ENCODE results near the gene TRAF5.
"Not testable (repeated sequence)": the region's sequence is repeated elsewhere in the genome, so short reads cannot be mapped to it uniquely, and the experiment has no call there.

Gene TRAF5, protein sequence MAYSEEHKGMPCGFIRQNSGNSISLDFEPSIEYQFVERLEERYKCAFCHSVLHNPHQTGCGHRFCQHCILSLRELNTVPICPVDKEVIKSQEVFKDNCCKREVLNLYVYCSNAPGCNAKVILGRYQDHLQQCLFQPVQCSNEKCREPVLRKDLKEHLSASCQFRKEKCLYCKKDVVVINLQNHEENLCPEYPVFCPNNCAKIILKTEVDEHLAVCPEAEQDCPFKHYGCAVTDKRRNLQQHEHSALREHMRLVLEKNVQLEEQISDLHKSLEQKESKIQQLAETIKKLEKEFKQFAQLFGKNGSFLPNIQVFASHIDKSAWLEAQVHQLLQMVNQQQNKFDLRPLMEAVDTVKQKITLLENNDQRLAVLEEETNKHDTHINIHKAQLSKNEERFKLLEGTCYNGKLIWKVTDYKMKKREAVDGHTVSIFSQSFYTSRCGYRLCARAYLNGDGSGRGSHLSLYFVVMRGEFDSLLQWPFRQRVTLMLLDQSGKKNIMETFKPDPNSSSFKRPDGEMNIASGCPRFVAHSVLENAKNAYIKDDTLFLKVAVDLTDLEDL

DNA sequence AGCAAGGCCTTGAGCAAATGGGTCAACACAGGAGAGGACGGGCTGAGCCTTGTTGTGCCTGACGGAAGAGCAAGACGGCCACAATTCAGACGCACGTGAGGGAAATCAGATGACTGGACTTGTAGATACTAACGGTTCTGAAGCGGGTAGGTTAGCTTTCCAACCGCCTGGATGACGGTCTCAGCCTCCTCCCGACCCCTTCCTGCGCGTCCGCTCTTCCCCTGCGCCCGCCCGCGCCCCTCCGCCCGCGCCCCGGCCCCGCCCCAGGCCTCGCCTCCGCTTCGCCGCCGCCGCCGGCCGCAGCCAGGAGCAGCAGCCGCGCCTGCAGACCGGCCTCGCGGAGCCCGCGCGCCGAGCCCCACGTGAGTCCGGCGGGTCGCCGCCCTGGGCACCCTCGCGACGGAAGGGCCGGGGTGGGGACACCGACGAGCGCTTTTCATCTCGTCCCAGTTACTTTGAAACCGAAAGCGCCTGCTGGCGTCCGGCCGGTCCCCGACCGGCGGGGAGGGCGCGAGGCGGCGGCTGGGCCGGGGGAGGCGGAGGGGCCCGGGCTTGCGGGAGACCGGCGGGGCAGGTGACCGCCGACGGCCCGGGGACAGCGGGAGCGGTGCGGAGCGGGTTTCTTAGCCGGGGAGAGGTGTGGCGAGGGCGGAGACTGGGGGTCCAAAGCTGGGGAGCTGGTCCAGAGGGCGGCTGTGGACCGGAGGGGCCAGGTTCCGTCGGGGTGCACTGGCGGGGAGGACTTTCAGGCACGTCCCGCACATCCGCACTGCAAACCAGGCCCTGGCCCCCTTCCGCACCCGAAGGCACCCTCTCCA, at the start of gene TRAF5:
TSS of gene TRAF5 (plus strand) at position 306 of the 818 bp plus-strand sequence. CDS start 26,407 bp downstream, outside the sequence.
- peak in 10 of 58 donors; percentile 7 to 52 (median 26) for DNase-seq

DNA sequence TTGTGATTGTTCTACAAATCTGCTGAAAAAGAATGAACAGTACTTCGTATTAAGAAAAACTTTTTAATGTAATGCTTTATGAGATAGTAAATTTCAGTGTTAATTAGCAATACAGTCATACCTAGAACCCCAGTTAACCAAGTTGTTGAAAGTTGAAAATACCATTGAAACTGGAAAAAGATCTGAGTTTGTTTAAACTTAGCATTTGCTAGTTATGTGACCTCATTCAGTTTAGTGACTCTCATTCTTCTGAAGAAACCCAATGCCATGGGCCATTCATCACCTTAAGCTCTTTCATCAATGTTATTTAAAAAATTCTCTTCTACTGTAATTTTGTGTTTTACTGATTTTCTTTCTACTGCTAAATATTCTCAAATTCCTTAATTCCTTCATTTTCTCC, 47.3 kb upstream of the TRAF5 start:
- DNase-seq: no peak

DNA sequence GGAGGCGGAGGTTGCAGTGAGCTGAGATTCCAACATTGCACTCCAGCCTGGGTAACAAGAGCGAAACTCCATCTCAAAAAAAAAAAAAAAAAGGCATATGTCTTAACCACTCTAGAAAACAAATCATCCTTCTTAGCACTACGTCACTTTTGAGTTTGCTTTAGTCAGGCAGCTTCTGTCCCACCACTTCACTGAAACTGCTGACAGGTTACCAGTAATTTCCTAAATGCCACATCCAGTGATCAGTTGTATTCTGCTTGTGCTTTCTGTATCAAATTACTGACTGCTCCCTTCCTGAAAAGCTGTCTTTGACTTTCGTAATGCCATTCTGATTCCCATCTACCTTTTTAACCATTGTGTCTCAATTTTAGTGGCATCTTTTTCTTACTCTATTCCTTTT, 45.7 kb upstream of the TRAF5 start:
- DNase-seq: no peak

DNA sequence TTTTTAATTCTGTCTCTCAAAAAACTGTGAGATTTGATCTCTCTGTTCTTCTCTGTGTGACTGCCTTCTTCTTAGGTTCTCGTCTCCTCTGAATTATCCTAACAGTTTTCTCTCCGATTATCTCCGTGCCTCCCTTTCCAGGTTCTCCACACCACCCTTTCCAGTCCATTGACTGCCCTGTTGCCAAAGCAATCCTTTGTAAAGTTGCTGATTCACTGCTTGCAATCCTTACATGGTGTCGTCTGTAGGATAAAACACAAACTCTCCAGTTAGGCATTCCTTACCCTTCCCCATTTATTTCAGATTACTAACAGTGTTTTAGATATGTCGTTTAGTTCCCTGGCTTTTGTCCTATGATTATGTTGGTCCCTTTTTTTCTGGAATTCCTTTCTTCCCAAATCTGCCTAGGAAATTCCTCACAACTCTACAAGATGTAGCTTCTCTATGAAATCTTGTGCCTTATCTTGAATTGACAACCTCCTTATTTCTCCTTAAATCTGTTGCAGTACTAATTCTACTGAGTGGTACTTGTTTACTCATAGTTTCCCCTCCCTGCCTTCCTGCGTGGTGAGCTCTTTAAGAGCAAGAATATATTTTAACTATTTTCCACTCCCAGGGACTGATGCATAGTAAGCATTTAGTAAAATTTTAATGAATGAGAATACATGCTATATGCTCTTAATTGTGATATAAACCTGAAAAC, 45.2 kb upstream of the TRAF5 start:
- DNase-seq: no peak

DNA sequence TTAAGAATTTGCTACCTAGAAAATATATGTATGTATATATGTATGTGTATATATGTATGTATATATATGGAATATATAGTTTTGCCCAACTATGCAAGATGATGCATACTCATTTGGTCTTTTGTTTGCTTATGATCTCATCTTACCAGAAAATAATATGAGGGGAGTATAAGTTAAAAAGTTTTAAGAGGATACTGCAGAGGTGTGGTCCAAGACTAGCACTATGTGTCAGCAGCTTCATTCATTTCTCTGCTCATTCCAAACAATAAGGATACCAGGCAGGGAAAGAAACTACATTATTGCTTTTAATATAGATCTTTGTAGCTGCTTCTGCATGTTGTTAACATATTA, 44.6 kb upstream of the TRAF5 start:
- DNase-seq: no peak

DNA sequence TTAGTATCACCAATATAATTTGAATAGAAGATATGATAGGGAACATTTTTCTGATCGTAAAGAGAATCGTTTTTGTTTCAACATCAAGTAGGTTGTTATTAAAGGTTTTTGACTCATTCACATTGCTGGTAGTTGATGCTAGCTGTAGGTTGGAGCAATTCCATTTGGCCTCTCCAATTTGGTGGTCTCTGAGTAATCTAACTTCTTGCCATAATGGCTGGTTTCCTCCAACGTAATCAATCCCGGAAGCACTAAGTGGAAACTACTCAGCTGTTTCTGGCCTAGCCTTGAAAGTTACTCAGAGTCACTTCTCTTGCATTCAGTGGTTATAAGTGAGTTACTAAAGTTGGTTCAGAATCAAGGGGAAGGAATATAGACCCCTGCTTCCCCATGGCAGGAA, 41.4 kb upstream of the TRAF5 start:
- DNase-seq: no peak

DNA sequence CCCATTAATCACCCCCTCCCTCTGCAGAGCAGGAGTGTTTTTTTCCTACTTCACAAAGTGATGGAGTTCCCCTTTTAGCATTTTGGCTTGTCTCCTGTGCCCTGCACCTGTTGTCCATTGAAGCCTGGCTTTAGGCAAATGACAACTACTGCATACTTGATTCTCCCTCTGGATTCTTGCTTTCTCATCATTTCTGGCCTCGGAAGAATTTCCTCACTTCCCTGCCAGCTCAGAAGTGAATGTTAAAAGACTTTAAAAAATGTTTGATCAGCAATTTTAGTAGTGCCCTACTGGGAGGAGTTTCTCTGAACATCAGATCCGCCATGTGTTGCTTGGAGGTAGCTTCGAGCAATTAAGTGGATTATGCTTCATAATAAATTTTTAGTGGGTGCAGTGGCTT, 39.4 kb upstream of the TRAF5 start:
- no peak for DNase-seq

DNA sequence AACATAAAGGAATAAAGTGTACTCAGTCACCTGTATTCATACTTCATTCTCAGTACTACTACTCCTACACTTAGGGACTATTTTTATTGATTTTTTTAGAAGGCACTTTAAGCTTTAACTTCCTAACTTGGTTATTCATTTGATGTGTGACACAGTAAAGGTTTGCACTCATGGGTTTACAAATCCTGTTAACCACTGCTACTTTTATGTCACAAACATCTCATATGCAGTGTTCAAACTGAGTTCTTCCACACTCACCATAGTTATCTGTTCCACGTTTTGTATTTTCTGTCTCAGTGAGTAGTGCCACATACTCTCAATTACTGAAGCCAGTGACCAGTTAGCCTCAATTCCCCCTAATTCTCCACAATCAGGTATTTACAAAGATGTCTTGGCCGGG, 34.2 kb upstream of the TRAF5 start:
- DNase-seq: no peak

DNA sequence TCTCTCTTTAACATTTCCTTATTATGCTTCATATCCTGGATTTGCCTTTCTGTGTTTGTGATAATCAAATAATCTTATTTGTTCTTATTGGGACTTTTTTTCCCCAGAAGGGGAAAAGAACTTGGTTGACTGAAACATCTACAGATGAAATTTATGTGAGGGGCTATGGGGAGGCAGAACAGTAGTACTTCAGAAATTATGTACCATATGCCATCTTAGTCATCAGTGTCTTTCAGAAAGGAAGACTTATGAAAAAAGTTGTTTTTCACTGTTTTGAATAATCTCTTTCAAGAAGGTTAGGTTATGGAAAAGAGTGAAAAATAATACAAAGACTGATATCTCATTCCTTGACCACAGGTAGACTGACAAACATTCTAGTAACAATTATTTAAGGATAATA, 30.2 kb upstream of the TRAF5 start:
- no peak for DNase-seq

DNA sequence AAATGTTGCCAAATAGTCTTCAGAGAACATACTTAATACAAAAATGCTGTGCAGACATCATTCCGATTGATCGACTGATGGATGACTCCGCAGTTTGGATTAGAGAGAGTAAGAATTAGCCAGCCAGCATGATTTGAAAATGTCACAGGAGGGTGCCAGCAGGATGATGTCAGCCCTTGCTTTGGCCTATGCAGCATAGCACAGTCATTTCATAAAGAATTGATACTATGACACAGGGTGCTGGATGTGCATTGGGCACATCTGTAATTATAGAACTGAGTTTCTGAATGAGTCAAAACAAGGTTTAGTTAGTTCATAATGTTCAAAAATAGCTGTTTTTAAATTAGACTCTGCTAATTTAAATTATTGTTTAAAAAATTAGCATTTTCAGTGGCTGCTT, 21.6 kb upstream of the TRAF5 start:
- DNase-seq: peak in 1 of 58 donors; percentile 45

DNA sequence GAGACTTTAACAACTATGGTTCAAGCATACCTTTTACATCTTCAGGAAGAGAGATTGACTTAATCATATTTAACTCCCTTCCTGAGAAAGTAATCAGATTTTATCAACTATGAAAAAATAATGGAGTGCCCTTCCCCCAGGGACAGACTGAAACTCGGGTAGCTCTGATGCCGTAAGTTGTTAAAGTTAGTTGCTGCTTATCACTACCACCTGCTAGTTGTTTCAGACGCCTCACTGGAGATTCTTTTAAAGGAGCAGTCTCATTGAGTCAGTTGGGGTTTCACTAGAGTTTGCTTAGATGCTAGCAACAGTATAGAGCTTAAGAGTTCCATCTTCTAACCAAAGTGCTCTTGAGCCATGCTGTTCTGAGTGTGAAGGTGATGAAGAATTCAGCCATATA, 17.0 kb upstream of the TRAF5 start:
- DNase-seq: no peak

DNA sequence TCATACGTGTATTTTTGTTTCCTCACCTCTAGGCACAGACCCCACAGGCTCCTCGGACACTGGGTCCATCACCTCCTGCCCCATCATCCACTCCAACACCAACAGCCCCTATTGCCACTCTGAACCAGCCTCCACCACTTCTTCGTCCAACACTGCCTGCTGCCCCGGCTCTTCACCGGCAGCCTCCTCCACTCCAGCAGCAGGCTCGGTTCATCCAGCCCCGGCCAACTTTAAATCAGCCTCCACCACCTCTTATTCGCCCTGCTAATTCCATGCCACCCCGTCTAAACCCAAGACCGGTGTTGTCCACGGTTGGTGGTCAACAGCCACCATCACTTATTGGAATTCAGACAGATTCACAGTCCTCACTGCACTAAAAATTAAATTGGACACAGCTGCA, 13.2 kb upstream of the TRAF5 start:
- DNase-seq: no peak

DNA sequence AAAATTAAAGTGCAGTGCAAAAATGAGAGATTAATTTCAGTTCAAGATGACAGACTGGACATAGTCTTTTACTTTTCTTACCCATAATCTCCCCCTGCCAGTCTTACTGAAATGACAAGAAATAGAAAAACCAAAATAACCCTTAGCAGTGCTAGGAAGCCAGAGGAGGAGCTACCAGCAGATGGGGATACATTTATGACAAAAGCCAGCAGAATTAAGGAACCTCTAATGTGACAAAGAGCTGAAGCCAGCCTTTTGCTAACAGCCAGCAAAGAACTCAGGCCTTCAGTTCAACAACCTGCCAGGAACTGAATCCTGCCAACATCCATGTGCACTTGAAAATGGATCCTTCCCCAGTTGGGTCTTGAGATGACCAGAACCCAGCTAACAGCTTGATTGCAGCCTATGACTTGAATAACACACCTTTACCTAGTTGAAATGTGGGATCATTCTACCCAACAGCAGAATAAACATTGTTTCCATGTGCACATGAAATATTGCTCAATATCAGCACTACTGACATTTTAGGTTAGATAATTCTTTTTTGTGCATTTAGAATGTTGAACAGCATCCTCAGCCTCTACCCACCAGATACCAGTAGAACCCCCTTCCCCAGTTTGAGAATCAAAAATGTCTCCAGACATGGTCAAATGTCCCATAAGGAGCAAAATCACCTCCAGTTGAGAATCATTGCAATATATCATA, 7.9 kb upstream of the TRAF5 start:
- no peak for DNase-seq

DNA sequence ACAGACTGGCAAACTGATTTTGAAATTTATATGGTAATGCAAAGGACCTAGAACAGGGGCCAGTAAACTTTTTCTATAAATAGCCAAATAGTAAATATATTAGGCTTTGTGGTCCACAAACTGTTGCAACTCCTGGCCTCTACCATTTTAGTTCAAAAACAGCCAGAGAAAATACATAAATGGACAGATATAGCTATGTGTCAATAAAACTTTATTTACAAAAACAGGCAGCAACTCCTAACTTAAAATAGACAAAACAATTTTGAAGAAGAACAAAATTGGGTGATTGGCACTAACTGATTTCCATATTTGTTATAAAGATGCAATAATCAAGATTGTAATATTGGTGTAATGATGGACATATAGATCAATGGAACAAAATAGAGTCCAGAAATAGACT, 6.7 kb upstream of the TRAF5 start:
- DNase-seq: no peak

DNA sequence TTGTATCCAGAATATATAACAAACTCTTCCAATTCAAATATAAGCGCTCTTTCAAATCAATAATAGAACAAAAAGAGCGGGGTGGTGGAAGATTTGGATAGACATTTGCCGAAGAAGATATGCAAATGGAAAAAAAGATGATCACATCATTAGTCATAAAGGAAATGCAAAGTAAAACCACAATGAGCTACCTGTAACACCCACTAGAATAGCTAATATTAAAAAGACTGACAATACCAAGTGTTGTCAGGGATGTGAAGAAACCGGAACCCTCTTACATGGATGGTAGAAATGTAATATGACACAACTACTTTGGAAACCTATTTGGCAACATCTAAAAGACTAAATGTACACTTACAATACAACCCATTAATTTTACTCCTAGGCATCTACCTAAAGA, 5.7 kb upstream of the TRAF5 start:
- DNase-seq: no peak

DNA sequence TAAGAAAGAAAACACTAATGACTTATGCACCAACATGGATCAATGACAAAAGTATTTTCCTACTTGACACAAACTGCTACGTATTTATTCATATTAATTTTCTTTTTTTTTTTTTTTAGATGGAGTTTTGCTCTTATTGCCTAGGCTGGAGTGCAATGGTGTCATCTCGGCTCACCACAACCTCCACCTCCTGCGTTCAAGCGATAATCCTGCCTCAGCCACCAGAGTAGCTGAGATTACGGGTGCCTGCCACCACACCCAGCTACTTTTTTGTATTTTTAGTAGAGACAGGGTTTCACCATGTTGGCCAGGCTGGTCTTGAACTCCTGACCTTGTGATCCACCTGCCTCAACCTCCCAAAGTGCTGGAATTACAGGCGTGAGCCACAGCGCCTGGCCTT, 5.0 kb upstream of the TRAF5 start:
- DNase-seq: not testable (repeated sequence)

DNA sequence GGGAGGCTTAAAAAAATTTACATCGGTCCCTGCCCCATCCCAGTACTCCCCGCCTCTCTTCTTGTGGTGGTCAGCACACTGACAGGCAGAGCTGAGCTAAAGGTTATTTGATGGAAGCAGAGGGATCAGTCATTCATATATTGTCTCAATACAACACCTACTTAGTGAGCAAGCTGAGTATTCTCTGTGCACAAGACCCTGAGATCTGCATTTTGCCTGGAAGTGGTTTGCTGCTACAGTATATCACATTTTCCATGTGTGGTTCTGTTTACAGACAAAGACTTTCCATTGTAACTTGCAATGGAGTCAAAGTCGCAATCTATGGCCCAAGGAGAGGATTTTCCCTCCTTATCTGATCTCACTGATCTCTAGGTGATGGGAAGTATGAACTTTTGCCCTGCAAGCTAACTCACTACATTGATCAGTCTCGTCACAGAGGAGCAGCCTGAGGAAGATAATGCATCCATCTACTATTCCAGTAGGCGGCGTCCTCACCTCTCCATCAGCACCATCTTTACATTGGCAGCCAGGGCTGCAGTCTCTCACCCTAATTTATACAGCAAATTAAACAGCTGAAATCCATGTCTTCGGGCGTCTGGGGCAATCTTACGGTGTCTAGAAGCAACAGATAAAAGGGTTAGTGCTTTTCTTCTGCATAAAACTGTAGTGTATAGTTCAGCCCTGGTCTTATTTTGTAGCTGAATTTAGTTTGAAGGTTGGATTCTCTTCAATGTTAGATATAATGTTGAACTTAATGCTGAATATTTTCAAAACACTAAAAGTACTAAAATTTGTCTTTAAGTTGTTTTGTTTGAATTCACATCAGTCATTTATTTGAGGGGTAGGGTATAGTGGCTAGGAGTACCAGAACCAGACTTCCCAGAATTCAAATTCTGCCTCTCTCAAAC, 3.2 kb upstream of the TRAF5 start:
- peak in 16 of 58 donors; percentile 10 to 56 (median 26) for DNase-seq

DNA sequence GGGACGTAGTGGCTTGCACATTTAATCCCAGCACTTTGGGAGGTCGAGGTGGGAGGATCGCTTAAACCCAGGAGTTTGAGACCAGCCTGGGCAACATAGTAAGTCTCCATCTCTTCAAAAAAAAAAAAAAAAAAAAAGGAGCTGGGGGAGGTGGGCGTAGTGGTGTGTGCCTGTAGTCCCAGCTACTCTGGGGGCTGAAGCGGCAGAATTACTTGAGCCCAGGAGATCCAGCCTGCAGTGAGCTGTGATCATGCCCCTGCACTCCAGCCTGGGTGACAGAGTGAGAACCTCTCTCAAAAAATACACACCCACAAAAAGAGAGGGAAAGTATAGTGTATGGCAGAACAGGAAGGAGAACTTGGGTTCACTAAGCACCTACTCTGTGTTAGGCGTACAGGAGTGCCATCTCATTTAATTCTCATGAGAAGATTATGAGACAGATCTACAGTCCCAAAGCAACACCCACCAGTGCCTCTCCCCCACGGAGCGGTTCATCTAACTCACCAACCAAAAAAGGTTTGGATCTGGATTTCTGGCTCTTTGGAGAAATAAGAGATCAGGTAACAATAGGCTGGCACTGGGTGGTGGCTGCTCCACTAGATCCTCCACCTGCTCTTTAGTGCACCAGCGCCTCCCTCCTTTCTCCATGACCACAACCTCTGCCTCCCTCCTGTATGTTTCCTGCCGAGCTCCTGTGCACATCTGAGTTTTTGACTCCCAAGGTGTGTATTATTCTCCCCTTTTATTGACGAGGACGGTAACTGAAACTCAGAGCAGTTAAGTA, 1.4 kb upstream of the TRAF5 start:
- DNase-seq: no peak

DNA sequence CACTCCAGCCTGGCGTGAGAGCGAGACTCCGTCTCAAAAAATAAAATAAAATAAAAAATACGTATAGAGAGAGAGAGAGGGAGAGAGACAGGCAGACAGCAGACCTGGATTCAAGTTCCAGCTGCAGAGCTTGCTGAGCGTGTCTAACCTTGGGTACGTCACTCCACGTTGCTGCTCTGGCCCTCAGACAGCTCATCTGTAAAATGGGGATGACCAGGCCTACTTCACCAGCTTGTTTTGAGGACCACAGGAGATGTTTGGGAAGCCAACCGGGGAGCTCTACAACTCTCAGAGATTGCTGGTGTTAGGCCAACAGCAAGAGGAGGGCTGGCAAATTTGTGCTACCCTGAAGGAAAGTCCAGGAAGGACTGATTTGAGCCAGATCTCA, 499 bp upstream of the TRAF5 start:
- no peak for DNase-seq
